ENCODE results near the gene HSPA12A. TPM values are rescaled to one million over a fixed set of nuclear protein-coding genes. Genes with fewer than 3 reads are reported as not detected.

HSPA12A gene
- total and polyA plus RNA-seq, 2 of the 13 experiments (the other 11 are each of a cell fraction or from before 2014, with no cell fraction given) = 6.4 to 13.6 TPM

- Histone ChIP-seq H3K27me3 (ENCODE audit: control insufficient read depth in 1 of 2, insufficient read depth in 2 of 2, low read length in 2 of 2) (peaks cover 0 to 7% of the 10 kb centered on the region in 2 experiments; a peak in 3 of 5 replicates), H2AFZ (ENCODE audit: low read length) (no peak overlapping the region), H3K9ac (ENCODE audit: insufficient read depth, low read depth, low read length) (no peak overlapping the region), H3K4me2 (ENCODE audit: low read depth, low read length) (peak overlapping the region; percentile 51), H4K20me1 (ENCODE audit: insufficient read depth, low read length) (no peaks in the 10 kb centered on the region), H3K36me3 (replicated peaks in 1 of 2; ENCODE audit: control insufficient read depth in 1 of 2, insufficient read depth in 2 of 2, low read length in 2 of 2) (no peaks in the 10 kb centered on the region), H3K4me3 (replicated peaks in 1 of 3; ENCODE audit: insufficient read depth in 1 of 3, low read depth in 2 of 3, low read length in 3 of 3) (peak overlapping the region in 1 of 3 experiments; percentile 49; a peak in 1 of 6 replicates), H3K4me1 (ENCODE audit: insufficient read depth, low read length) (peaks cover 22% of the 10 kb centered on the region), H3K9me3 (ENCODE audit: low read length) (no peaks in the 10 kb centered on the region), H3K79me2 (ENCODE audit: insufficient read depth, low read length) (no peaks in the 10 kb centered on the region), H3K27ac (ENCODE audit: extremely low read length, insufficient read depth, low read length) (no peak overlapping the region)
- in situ Hi-C loops (cut with HindIII; ENCODE audit: extremely low pct_ligation_motif_present, low pct_unique_long_range_greater_than_20kb) = no loop called here
- ChIA-PET CTCF (ENCODE audit: low intra/inter-chr PET ratio, low total read pairs) (interaction anchor here (2.1 to 2.5 kb wide), 3 partner anchors 97 to 160 kb away, joined by 9 to 33 read pairs (median 12); no protein-coding TSS in a partner anchor), POLR2A (no interaction called here)
- peak; percentile 90 for ATAC-seq
- no peak for FAIRE-seq
- no TSS peak for BruUV-seq (replicated peaks)
- WGBS (ENCODE audit: low lambda C conversion rate) = 10% methylated on average over 24 of the region's 29 CpGs
- intact Hi-C loops (cut with micrococcal nuclease; ENCODE audit: unreplicated experiment) = loop anchor here (1.0 to 5.0 kb wide), 4 partner anchors 46 to 316 kb away; partner anchors contain the start of gene HSPA12A
- peak; percentile 41 for DNase-seq (ENCODE audit: low spot score)
- TF ChIP-seq BATF2 (CRISPR knock-in tag; IDR thresholded peaks at IDR 0.05) (no peak), ZSCAN9 (CRISPR knock-in tag; IDR thresholded peaks at IDR 0.05; ENCODE audit: borderline replicate concordance) (no peak), PATZ1 (CRISPR knock-in tag; IDR thresholded peaks at IDR 0.05) (peak; percentile 40; the same call in 1 of the 2 replicates), IKZF1 (IDR thresholded peaks at IDR 0.05) (no peak), RARG (CRISPR knock-in tag; IDR thresholded peaks at IDR 0.05; ENCODE audit: low read depth) (no peak), ATF6 (CRISPR knock-in tag; conservative IDR thresholded peaks at IDR 0.05) (no peak), ZNF704 (CRISPR knock-in tag; IDR thresholded peaks at IDR 0.05; ENCODE audit: borderline replicate concordance) (no peak), SNAPC2 (CRISPR knock-in tag; IDR thresholded peaks at IDR 0.05) (no peak), ZNF879 (CRISPR knock-in tag; IDR thresholded peaks at IDR 0.05) (no peak), ZFP62 (CRISPR knock-in tag; IDR thresholded peaks at IDR 0.05) (no peak), MED1 (CRISPR knock-in tag; IDR thresholded peaks at IDR 0.05) (no peak), ZNF790 (CRISPR knock-in tag; IDR thresholded peaks at IDR 0.05; ENCODE audit: borderline replicate concordance) (0 out of 2 replicates have a peak, but pooled peaks have one; percentile 58)
These were observed 45.7 kb upstream of the HSPA12A start for GRCh38 chr10:116787893-116788665.
